Measurements from ENCODE around the gene RCSD1.

DNA sequence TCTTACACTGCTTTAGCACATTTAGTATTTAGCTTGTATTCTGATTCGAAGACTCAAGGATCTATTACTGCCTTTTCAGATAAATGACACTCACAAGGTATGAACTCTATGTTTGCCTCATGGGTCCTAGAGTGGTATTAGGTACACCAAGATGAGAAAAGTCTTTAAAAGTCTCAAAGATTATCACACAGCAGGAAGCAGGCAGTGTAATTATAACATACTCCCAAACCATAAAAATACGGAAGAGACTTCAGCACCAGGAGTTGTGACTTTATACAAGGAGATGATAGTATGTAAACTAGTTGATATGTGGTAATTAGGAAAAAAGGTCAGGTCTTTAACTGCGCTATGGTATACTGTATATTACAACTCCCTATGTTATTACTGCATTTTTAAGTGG, 11.2 kb upstream of the RCSD1 start:
- TF ChIP-seq, protein P1, sequence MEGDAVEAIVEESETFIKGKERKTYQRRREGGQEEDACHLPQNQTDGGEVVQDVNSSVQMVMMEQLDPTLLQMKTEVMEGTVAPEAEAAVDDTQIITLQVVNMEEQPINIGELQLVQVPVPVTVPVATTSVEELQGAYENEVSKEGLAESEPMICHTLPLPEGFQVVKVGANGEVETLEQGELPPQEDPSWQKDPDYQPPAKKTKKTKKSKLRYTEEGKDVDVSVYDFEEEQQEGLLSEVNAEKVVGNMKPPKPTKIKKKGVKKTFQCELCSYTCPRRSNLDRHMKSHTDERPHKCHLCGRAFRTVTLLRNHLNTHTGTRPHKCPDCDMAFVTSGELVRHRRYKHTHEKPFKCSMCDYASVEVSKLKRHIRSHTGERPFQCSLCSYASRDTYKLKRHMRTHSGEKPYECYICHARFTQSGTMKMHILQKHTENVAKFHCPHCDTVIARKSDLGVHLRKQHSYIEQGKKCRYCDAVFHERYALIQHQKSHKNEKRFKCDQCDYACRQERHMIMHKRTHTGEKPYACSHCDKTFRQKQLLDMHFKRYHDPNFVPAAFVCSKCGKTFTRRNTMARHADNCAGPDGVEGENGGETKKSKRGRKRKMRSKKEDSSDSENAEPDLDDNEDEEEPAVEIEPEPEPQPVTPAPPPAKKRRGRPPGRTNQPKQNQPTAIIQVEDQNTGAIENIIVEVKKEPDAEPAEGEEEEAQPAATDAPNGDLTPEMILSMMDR (IDR thresholded peaks at IDR 0.05; ENCODE audit: insufficient read depth, low read length, poor library complexity, severe bottlenecking) = no peak
- no peak for TF ChIP-seq EZH2phosphoT487 (conservative IDR thresholded peaks at IDR 0.05; ENCODE audit: low read length)
